DMS53 treated with DMSO at 0.1 percent for 48 hours (cell line): ENCODE results near the gene SNX21.
A peak's percentile ranks its signal among the peaks of the same experiment; 100 is the strongest.
"Not testable (repeated sequence)": the region's sequence is repeated elsewhere in the genome, so short reads cannot be mapped to it uniquely, and the experiment has no call there.

Experiments used
- DNase-seq: peaks from one replicate; lab custom pipeline; 2025; ENCODE audit not compliant: unreplicated experiment; lab: John Stamatoyannopoulos, UW

The SNX21 gene

GRCh38 chr20:45848969-45849582 is 15.5 kb downstream of the SNX21 start:
- no peak for DNase-seq

GRCh38 chr20:45850238-45850637 is 16.6 kb downstream of the SNX21 start:
- no peak for DNase-seq

GRCh38 chr20:45850926-45851325 is 17.3 kb downstream of the SNX21 start:
- DNase-seq: no peak

- no peak for DNase-seq
Measured at GRCh38 chr20:45851501-45851900, 17.9 kb downstream of the SNX21 start.

GRCh38 chr20:45852326-45852725 is 18.7 kb downstream of the SNX21 start:
- DNase-seq: no peak

- DNase-seq: no peak
Measured at GRCh38 chr20:45853484-45853883, 19.9 kb downstream of the SNX21 start.

GRCh38 chr20:45857114-45857881 is 23.7 kb downstream of the SNX21 start, which contains the start of the genes ACOT8 and ZSWIM3:
Gene ACOT8, minus strand, starts transcription at chr20:45857392. Its CDS starts 77 bp downstream, at chr20:45857315.
Gene ZSWIM3, plus strand, starts transcription at chr20:45857614. Its CDS starts 212 bp downstream, at chr20:45857826.
- peak; percentile 100 for DNase-seq

- peak; percentile 58 for DNase-seq
Measured at GRCh38 chr20:45857882-45858216, 24.2 kb downstream of the SNX21 start.

- no peak for DNase-seq
Measured at GRCh38 chr20:45859916-45860315, 26.3 kb downstream of the SNX21 start.

GRCh38 chr20:45860560-45861220 is 27.1 kb downstream of the SNX21 start:
- DNase-seq: no peak

GRCh38 chr20:45861221-45862075 is 27.8 kb downstream of the SNX21 start:
- DNase-seq: peak; percentile 66

GRCh38 chr20:45863543-45864470 is 30.2 kb downstream of the SNX21 start:
- DNase-seq: peak; percentile 4

- no peak for DNase-seq
Measured at GRCh38 chr20:45866454-45866853, 32.9 kb downstream of the SNX21 start.

- DNase-seq: no peak
Measured at GRCh38 chr20:45867136-45867818, 33.7 kb downstream of the SNX21 start.

GRCh38 chr20:45867819-45868176 is 34.2 kb downstream of the SNX21 start:
- DNase-seq: no peak

GRCh38 chr20:45872626-45873025 is 39.0 kb downstream of the SNX21 start:
- DNase-seq: no peak

GRCh38 chr20:45873409-45874103 is 40.0 kb downstream of the SNX21 start:
- no peak for DNase-seq

GRCh38 chr20:45874104-45874481 is 40.5 kb downstream of the SNX21 start:
- not testable (repeated sequence) for DNase-seq

- no peak for DNase-seq
Measured at GRCh38 chr20:45874576-45874975, 41.0 kb downstream of the SNX21 start.
